ENCODE data around the gene TPSB2.
"Not testable (repeated sequence)": the region's sequence is repeated elsewhere in the genome, so short reads cannot be mapped to it uniquely, and the experiment has no call there.

DNA sequence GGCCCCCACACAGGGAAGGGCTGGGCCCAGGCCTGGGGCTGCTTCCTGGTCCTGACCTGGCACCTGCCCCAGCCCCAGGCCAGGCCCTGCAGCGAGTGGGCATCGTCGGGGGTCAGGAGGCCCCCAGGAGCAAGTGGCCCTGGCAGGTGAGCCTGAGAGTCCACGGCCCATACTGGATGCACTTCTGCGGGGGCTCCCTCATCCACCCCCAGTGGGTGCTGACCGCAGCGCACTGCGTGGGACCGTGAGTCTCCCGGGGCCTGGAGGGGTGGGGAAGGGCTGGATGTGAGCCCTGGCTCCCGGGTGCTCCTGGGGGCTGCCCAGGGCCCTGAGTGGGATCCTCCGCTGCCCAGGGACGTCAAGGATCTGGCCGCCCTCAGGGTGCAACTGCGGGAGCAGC is 11.1 kb upstream of the TPSB2 start:
- TF ChIP-seq EZH2 (IDR thresholded peaks at IDR 0.05; ENCODE audit: borderline replicate concordance, low read depth, low read length, severe bottlenecking), result not testable (repeated sequence)
- TF ChIP-seq, protein P1, sequence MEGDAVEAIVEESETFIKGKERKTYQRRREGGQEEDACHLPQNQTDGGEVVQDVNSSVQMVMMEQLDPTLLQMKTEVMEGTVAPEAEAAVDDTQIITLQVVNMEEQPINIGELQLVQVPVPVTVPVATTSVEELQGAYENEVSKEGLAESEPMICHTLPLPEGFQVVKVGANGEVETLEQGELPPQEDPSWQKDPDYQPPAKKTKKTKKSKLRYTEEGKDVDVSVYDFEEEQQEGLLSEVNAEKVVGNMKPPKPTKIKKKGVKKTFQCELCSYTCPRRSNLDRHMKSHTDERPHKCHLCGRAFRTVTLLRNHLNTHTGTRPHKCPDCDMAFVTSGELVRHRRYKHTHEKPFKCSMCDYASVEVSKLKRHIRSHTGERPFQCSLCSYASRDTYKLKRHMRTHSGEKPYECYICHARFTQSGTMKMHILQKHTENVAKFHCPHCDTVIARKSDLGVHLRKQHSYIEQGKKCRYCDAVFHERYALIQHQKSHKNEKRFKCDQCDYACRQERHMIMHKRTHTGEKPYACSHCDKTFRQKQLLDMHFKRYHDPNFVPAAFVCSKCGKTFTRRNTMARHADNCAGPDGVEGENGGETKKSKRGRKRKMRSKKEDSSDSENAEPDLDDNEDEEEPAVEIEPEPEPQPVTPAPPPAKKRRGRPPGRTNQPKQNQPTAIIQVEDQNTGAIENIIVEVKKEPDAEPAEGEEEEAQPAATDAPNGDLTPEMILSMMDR (IDR thresholded peaks at IDR 0.05; ENCODE audit: borderline replicate concordance, extremely low read depth, low read length, poor library complexity, severe bottlenecking), result not testable (repeated sequence)
